ELR (cell line): Measurements from ENCODE around the gene SLC17A7.

Source experiments
- DNase-seq: peaks from one replicate; pipeline ENCODE4 v3.0.0-alpha.2; 2015; ENCODE audit warnings: low read depth

The SLC17A7 gene

DNA sequence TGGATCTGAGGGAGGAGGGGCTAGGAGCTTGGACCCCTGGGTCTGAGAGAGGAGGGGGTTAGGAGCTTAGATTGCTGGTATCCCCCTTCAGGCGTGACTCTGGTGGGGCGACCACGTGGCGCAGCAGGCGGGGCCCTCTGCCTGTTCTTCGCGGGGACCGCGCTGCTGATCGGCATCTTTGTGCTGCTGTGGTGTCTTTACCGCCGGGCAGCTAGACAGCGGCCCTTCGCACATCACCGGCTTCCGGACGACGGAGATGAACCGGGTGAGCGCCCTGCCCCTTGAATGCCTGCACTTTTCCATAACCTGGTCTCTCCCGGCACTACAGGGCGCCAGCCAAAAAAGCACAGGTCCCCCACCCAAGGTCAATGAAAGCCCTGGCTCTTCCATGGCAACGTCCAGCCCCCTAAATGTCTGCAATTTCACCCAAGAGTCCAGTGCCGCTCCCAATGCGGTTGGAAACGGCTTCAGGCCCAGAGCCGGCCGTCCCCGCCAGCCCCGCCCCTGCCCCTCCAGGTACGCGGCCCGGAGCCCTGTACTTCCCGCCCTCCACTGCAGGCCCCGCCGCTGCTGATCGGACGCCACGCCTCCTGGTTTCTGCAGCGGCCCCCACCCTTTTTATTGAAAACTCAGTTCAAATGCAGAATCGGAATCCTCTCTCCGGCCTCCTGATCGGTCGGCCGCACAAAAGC is 13.3 kb downstream of the SLC17A7 start:
- peak; percentile 30 for DNase-seq

DNA sequence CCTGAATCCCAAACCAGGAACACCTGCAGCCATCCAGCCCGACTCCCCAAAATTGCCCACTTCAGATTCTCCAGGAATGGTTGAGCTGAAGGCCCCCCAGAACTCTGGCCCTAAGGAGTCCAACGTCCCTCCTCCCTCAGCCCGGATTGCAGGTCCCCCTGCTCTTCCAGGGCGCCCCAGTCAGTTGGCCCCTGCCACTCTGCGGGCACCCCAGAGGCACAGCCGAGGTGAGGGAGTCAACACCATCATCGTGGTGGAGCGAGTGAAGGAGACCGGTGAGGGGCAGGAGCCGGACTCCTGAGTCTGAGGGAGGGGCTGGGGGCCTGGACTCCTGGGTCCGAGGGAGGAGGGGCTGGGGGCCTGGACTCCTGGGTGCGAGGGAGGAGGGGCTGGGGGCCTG is 14.0 kb downstream of the SLC17A7 start:
- no peak for DNase-seq

DNA sequence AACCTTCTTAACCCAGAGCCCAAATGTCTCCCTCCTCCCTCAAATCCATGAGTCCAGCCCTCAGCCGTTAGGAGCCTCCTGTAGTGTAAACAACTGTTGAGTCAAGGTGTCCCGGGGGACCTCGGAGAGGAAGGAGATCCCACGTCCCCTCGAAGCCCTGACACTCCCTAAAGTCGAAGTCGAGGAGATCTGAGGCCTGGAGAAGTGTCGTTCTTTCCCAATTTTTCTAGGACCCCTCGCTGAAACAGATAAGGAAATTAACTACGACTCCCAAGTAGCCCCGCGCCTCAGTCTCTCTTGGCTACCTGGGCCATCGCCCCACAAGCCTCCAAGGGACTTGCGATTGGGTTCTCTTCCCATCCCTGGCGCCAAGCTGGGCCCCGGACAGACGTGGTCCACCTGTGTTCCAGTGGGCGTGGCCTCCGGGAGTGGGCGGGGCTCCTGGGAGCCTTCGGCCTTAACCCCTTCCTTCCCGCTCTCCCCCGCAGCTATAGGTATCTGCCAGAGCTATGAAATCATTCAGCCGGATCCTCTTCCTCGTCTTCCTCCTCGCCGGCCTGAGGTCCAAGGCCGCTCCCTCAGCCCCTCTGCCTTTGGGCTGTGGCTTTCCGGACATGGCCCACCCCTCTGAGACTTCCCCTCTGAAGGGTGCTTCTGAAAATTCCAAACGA is 15.3 kb downstream of the SLC17A7 start:
- peak; percentile 15 for DNase-seq

DNA sequence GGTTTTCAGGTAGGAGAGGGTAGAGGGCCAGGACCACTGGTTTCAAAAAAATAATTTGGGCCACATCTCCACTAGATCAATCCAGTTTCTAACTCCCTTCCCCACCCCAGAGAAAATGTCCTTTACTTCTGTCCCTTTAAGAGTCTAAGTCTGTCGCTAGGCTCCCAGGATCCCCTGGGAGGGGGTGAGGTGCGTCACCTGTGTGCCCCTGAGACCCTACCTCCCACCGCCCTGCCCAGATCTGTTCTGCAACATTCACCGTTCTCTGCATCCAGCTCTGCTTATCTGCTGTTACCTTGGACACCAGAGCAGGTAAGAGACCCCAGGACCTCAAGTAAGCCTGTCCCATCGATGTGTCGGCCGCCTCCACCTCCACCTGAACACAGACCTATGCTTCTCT is 16.1 kb downstream of the SLC17A7 start, which contains the start of gene GFY:
Gene GFY, plus strand, starts transcription at position 211 of the 400 bp plus-strand sequence. CDS start 1,043 bp downstream, outside the sequence.
- DNase-seq: no peak

DNA sequence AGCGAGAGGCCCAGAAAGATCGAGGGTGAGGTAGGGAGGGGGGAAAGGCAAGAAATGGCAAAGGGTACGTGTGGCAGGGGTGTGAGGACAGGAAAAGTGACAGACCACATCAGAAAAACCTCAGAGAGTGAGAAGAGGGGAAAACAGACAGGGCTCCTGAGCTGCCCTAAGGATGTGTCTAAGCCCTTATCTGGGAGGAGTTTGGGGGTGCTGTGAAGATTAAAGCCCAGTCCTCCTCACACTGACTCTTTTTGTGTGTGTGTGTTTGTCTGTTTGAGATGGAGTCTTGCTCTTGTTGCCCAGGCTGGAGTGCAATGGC is 17.4 kb downstream of the SLC17A7 start:
- DNase-seq: no peak

DNA sequence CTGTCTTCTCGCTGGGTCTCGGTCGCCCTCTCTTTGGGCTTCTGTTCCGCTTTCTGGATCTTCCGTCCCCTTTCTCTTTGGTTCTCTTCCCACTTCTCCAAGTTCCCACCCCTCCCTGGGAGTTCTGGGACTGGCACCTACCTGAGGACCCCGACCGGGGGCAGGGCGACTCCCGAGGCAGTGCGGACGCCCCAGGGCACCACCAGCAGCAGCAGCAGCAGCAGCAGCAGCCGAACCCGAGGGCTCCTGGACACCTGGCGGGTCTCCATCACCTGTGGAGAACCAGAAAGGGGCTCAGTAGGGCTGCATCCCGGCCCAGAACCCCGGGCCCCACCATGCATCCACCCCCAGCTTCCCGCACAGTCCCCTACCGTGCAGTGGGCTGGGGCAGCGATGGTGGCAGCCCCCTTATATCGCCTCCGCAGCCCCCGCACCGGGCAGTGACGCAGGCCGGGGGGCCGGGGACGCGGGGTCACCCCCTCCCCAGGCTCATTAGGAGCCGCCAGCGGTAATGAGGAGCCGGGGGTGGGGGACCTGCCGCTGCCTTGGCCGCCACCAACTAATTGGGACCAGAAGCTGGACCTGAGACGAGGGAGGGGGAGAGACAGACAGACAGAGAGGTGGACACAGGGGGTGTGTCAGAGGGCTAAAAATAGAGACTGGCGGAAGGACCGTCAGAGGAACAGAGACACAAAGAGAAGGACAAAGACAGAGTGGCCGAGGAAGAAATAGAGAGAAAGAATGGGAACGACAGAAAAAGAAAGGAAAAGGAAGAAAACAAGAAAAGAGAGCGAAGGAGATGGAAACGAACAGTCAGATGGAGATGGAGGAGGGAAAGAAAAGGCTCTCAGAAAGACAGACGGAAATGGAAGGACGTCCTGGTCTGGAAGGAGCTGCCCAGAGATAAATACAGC is 18.0 kb downstream of the SLC17A7 start, which contains the start of gene PTH2:
Gene PTH2, minus strand, starts transcription at position 371 of the 914 bp plus-strand sequence. Its CDS starts 102 bp downstream, at position 269.
- DNase-seq: no peak

DNA sequence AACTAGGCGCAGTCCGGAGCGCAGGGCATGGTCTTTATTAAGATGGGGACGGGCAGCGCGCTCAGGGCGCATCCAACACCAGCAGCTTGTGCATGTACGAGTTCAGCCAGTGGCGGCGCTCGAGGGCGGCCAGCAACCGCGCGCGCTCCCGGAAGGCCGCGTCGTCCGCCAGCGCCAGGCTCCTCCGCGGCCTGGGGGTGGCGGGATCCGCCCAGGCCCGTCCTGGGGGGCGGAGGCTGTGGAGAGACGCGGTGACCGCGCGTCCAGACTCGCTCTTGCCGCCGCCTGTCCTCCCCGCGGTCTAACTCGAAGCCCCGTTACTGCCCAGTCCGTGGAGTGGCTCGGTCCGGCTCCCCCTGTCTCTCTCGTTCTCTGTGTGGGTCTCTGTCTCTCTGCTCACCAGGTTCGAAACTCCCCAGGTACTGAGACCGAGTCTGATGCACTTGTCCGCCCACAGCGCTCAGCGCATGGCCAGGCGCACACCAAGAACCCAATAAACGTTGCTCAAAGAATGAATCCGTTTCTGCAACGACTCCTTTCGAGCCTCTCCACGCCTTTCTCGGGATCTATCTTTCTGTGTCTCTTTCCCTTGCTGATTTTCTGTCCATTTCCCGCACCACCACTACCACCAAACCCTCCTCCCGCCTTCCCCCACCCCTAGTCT is 18.8 kb downstream of the SLC17A7 start:
- peak; percentile 29 for DNase-seq

DNA sequence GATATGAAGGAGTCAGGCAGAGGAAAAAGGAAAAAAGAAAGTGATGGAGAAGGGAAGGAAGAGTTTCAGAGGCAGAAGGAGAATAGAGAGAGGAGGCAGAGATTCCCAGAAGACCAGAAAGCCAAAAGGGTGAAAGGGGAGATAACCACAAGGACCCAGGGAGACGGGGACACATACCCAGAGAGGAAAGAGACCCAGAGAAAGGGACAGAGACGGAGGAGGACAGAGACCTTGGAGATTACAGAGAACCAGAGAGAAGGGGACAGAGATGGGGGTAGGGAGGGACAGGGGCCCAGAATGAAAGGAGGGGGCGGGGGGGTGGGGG is 19.5 kb downstream of the SLC17A7 start:
- DNase-seq: no peak

DNA sequence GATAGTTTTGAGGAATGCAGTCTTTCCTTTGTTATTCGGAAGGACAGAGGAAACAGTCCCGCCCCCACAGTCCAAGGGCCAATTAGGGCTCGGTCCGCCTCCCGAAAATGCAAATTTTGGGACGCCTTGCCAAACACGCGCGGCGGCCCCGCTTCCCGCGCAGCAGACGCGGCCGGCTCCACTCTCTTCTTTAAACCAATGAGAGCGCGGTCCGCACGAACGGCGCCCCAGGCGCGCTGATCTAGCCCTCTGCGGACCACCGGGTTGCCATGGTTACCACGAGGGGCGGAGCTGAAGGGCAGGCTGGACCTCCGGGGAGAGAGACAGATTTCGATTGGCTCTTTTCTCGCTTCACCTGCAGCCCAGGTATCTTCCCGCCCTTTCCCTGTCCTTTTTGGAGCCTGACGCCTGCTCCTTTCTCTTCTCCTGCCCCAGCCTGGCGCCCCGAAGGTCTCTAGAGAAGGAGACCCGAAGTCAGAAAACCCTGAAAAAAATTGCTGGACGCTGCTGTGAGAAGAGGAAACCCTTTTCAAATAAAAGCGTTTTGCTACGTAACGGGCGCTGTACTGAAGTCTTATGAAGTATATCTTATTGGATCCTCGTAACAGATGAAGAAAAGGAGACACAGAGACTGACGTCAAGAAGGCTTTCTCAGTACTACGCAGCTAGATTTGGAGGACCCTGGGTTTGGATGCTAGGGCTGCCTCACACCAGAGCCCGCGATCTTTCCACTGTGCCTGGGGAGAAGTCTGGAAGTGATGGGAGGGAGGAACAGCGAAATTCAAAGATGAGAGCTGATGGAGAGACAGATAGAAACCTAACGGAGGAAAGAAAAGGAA is 20.1 kb downstream of the SLC17A7 start:
- DNase-seq: peak; percentile 36

DNA sequence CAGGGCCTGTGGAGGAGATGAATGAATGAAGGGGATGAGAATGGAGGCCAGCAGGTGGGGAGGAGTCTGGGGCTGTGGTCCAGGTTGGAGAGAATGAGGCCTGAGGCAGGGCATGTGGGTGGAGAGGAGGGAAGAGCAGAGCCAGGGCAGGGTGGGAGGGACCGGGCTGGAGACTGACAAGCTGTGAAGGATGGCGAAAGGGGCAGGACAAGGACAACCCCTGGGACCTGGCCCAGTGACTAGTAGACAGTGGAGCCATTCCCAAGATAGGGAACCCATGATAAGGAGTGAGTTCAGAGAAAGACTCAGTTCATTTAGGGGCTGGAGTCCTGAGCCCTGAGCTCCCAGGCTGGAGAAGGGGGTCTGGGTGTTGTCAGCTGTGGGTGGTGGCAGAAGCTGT is 21.1 kb downstream of the SLC17A7 start:
- no peak for DNase-seq

DNA sequence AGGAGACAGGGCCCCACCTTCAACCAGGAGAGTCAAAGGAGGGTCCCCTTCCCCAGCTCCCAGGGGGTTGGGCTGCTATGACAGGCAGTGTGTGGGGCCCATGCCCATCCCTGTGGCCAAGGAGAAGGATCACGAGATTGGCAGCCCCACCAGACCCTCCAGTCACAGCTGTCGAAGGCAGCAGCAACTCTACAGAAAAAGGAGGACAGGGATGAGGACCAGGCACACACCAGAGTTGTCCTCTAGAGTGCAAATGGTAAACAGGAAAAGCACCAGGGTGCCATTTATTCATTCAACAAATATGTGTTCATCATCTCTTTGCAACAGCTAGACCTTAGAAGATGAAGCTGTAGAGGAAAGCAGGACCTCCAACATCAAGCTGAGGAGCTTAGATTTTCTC is 22.2 kb downstream of the SLC17A7 start:
- no peak for DNase-seq

DNA sequence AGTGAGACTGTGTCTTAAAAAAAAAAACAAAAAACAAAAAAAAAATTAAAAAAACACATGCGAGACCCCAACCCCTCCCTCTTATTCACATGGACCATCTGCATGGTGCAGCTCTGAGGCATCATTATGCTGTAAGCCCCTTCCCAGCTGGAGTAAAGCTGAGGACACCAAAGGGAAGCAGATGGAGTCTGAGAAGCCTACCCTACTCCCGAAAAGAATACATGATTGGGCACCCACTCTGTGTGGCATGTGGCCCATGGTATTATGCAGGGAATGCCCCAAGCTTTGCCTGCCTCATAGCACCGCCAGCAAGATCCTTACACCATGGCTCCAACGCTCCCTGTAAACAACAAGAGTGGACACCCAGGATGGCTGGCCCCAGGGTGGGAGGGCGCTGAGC is 22.8 kb downstream of the SLC17A7 start:
- DNase-seq: no peak

DNA sequence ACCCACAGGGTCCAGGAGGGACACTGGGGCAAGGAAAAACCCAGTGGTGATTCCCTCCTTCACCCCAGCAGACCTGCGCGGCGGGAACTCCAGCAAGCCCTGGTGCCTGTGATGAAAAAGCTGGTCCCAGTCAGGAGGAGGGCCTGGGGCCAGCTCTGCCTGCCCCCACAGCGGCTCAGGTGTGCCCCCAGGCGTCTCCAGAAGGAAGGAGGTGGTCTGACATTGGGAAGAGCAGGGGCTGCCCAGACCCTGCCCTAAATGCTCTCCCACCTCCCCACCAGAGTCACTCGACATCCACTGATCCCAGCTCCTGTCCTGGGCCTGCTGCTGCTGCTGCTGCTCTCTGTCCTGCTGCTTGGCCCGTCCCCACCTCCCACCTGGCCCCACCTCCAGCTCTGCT is 24.2 kb downstream of the SLC17A7 start:
- DNase-seq: no peak

DNA sequence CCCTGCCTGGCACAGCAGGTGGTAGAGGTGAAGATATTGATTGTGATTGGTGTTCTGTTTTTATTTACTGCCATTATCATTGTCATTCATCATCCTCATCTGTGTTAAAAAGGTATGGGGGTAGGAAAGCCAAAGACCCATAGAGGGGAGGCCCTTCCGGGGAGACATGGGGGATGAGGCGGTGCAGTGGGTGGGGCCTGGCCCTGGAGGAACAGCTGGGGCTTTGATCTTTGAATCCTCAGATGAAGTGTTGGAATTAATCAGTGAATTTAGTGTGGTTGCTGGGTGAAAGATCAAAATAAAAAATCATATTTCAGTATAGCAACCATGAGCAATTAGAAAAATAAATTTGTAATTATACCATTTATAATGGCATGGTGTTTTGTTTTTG is 25.5 kb downstream of the SLC17A7 start:
- DNase-seq: no peak

DNA sequence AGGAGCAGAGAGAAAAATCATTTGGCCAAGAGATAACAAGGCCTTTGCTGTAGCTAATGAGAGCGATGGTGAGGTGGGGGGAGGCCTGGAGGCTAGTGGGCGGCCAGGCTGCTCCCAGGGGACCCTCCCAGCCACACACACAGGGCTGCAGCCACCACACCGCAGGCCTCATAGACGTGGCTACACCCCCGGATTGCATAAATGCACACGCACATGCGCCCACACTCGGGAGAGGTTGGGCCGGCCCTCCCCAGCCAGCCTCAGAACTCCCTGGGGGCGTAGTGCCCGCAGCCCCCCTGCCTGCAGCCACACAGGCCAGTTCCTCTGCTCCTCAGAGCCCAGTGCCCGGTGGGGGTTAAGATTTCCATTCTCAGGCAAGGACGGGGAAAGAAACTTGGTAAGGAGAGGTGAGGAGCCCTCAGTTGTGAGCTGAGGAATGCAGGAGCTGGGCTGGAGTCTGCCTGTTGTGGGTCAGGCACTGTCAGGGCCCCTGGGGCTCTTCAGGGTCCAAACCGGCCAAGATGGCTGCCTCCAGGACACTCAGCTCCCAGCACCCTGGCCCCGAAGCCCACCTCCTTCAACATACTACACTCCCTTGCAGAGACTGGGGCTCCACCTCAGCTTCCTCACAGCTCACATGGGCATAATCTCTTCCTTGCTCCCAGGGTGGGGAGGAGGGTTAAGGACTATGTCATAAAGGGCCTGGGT is 26.1 kb downstream of the SLC17A7 start:
- DNase-seq: no peak

DNA sequence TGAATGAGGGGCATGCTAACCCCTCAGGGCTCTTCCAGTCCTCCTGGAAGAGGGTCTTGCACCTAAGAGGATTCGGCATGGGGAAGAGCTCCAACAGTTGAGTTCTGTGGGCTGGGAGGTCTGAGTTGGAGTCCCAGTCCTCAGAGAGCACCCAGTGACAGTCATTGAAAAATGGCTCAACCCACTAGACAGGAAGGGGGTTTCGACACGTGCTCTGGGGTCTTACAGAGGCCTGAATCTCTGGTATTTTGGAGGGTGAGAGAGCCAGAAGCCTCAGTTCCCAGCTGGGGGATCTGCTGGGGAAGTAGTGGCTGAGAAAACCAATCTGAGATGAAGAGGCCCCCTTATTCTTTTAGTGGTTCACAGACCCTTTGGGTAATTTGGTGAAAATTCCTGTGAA is 27.1 kb downstream of the SLC17A7 start:
- DNase-seq: no peak

DNA sequence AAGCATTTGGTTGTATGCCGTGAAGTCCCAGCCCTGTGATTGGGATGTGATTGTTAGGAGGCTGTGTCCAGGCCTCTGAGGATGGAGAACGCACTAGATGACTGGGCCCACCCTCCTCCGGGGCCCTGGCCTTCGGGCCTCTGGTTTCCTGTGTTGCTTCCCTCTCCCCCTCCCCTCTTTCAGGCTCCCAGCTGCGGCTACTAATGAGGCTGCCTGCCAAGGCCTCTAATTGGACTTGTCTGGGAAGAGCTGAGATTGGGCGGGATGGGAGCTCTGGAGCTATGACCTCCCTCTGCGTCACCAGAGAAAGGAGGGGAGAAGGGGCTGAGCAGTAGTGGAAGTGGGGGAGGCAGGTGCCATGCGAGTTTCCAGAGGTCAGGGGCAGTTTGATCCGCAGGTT is 28.0 kb downstream of the SLC17A7 start:
- no peak for DNase-seq

DNA sequence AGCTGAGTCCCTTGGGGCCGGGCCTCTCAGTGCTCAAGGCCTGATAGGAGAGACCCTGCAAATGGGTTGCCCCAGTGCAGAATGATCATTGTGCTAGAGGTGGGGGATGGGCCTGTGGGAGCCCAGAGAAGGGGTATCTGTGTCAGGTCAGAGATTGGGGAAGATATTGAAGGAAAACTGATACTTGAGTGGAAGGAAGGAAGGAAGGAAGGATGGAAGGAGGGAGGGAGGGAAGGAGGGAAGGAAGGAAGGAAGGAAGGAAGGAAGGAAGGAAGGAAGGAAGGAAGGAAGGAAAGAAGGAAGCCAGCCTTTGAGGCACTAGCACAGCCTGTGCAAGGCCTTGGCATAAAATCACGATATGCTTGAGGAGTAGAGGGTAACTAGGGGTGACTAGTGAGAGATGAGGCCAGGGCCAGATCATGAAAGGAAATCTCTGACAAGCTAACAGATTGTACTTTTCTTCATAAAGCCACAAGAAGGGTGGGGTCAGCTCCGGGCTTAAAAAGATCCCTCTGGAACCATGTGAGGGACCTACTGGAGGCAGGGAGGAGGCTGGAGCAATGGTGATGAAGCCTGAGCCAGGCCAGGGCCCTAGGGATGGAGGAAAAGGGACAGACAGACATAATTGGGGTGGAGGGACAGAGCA is 29.5 kb downstream of the SLC17A7 start:
- no peak for DNase-seq

DNA sequence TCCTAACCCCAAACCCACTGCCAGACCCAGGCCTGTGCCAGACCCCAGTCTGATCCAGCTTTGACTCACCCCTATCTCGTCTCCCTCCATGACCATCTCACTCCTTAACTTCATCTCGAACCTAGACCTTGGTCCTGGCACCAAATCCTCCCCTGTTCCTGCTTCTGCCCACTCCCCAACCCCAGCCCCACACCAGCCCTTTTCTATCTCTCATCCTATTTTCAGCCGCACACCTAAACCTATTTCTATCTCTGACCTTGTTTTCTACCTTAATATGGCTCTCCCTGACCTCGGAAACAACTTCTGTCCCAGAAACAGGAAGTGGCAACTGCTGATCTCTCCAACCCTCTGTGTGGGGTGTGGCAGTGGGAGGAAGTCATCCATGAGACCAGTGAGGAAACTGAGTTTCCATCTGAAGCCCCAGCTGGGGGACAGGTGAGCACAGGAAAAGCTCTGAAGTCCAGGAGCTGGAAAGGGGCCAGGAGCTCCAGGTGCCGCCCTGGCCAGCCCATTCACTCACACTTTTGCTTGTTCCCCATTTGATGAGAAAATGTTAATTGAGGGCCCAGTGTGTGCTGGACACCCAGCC is 31.8 kb downstream of the SLC17A7 start:
- no peak for DNase-seq
